HFF-Myc (cell line): ENCODE results near the gene NCCRP1.
A peak's percentile ranks its signal among the peaks of the same experiment; 100 is the strongest.
"Not testable (repeated sequence)": the region's sequence is repeated elsewhere in the genome, so short reads cannot be mapped to it uniquely, and the experiment has no call there.

Experiments
- DNase-seq: peaks from one replicate; pipeline ENCODE4 v3.0.0-alpha.2; 2011; ENCODE audit warnings: low read depth; ENCODE audit errors: extremely low read depth
- H3K4me3 ChIP-seq: replicated peaks from 2 replicates; pipeline ENCODE4 v1.5.1; 2011; ENCODE audit warnings: low read depth, mild to moderate bottlenecking, control low read depth, low read length
- TF ChIP-seq, protein P1 (sequence below): IDR thresholded peaks from 2 replicates; pipeline ENCODE4 v1.5.1; 2012; ENCODE audit warnings: mild to moderate bottlenecking, low read depth, low read length, control low read depth; ENCODE audit errors: missing control alignments

Gene NCCRP1

DNA sequence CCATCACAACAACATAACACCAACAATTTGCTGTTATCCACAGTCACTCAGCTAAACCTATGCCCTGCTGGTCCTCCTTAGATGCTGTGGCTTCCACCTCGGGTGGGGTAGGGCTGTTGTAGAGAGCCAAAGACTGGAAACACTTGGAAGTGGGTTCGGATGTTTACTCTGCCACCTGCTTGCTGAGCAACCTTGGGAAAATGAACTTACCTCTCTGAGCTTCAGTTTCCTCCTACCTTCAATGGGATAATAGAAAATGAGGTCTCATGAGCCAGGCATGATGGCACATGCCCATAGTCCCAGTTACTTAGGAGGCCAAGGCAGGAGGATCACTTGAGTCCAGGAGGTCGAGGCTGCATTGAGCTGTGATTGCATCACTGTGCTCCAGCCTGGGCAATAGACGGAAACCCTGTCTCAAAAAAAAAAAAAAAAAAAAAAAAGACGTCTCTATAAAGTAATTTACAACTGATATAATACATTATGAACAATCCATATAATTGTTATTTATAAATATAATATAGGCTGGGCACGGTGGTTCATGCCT lies 10.6 kb downstream of the NCCRP1 start:
- TF ChIP-seq, protein P1, sequence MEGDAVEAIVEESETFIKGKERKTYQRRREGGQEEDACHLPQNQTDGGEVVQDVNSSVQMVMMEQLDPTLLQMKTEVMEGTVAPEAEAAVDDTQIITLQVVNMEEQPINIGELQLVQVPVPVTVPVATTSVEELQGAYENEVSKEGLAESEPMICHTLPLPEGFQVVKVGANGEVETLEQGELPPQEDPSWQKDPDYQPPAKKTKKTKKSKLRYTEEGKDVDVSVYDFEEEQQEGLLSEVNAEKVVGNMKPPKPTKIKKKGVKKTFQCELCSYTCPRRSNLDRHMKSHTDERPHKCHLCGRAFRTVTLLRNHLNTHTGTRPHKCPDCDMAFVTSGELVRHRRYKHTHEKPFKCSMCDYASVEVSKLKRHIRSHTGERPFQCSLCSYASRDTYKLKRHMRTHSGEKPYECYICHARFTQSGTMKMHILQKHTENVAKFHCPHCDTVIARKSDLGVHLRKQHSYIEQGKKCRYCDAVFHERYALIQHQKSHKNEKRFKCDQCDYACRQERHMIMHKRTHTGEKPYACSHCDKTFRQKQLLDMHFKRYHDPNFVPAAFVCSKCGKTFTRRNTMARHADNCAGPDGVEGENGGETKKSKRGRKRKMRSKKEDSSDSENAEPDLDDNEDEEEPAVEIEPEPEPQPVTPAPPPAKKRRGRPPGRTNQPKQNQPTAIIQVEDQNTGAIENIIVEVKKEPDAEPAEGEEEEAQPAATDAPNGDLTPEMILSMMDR: no peak
- no peak overlapping the region for H3K4me3 ChIP-seq
- DNase-seq: no peak

GRCh38 chr19:39208175-39208795 lies 11.5 kb downstream of the NCCRP1 start:
- TF ChIP-seq, protein P1: no peak
- H3K4me3 ChIP-seq: no peak overlapping the region
- no peak for DNase-seq

DNA sequence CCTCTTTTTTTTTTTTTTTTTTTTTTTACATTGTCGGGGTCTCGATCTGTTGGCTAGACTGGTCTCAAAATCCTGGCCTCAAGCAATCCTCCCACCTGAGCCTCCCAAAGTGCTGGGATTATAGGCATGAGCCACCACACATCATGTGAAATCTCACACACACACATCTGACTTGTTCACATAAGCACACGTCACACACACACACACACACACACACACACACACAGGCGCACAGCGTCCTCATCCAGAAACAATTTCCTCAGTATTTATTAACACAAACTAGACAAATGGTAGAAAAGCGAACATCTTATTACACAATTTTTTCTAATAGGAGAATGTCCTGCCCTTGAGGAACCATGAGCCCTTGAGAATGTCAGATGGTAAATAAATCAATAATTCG lies 12.4 kb downstream of the NCCRP1 start:
- TF ChIP-seq, protein P1: no peak
- no peak for DNase-seq

DNA sequence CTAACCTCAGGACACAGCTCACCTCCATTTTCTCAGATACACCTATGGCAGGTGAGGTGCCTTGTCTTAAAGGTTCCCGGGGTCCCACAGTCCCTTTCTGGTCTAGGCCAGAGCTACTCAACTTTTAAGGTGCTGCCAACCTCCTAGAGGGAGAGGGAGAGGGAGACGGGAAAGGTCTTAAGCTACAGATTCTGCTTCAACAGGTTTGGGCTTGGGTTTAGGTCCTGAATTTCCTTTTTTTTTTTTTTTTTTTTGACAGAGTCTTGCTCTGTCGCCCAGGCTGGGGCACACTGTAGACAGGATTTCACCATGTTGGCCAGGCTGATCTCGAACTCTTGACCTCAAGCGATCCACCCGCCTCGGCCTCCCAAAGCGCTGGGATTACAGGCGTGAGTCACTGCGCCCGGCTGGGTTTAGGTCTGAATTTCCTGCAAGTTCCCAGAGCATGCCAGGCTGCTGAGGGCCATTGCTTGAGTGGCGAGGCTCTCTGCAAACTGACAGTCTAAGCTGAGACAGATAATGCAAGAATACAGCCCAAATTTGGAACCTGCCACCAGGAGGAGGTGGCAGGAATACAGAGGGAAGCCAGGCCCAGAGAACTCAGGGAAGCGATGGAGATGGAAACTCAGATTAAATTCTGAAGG lies 15.1 kb downstream of the NCCRP1 start:
- no peak for DNase-seq
- TF ChIP-seq, protein P1: no peak
- no peak overlapping the region for H3K4me3 ChIP-seq

More for the DNA sequence above, 12.4 kb downstream of the NCCRP1 start:
- no peak overlapping the region for H3K4me3 ChIP-seq

GRCh38 chr19:39212375-39212742 lies 15.6 kb downstream of the NCCRP1 start:
- TF ChIP-seq, protein P1: peak; percentile 53
- no peak for DNase-seq
- no peak overlapping the region for H3K4me3 ChIP-seq

DNA sequence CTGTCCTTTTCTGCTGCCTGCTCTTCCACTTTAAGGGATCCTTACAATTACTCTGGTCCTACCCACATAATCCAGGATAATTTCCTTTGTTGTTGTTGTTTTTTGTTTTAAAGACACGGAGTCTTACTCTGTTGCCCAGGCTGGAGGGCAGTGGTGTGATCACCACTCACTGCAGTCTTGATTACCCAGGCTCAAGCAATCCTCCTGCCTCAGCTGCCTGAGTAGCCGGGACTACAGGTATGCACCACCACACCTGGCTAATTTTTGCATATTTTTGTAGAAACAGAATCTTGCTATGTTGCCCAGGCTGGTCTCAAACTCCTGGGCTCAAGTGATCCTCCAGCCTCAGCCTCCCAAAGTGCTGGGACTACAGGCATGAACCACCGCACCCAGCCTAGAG lies 18.6 kb downstream of the NCCRP1 start:
- H3K4me3 ChIP-seq: not testable (repeated sequence)

GRCh38 chr19:39217094-39217493 lies 20.3 kb downstream of the NCCRP1 start:
- no peak for DNase-seq
- TF ChIP-seq, protein P1: no peak
- H3K4me3 ChIP-seq: no peak overlapping the region

More for the DNA sequence above, 18.6 kb downstream of the NCCRP1 start:
- not testable (repeated sequence) for DNase-seq
